Breast epithelium (tissue), 3 donors: ENCODE measurements around the gene RASSF10.

Experiments used
- POLR2AphosphoS5 ChIP-seq, 3 donors: sonication (generic); formaldehyde crosslinking; IDR thresholded peaks; one replicate each; pipeline ENCODE4 v1.6.1; 2017; ENCODE audit warnings: antibody characterized with exemption in 3 of 3
- TF ChIP-seq, protein P1 (sequence below), 3 donors: fragments of 450-650 bp; IDR thresholded peaks; one replicate each; pipeline ENCODE4 v1.5.1; 2016 to 2017; ENCODE audit warnings: antibody characterized with exemption in 3 of 3, mild to moderate bottlenecking in 3 of 3, moderate library complexity in 3 of 3

DNA sequence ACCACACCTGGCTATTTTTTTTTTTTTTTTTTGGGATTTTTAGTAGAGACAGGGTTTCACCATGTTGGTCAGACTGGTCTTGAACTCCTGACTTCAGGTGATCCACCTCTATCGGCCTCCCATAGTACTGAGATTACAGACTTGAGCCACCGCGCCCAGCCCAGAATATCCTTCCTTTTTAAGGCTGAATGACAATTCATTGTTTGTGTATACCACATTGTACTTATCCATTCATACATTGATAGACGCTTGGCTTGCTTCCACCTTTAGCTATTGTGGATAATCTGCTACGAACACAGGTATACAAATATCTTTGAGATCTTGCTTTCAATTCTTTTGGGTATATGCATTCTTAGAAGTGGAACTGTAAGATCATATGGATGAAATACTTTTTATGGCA lies 10.8 kb upstream of the RASSF10 start:
- TF ChIP-seq, protein P1, sequence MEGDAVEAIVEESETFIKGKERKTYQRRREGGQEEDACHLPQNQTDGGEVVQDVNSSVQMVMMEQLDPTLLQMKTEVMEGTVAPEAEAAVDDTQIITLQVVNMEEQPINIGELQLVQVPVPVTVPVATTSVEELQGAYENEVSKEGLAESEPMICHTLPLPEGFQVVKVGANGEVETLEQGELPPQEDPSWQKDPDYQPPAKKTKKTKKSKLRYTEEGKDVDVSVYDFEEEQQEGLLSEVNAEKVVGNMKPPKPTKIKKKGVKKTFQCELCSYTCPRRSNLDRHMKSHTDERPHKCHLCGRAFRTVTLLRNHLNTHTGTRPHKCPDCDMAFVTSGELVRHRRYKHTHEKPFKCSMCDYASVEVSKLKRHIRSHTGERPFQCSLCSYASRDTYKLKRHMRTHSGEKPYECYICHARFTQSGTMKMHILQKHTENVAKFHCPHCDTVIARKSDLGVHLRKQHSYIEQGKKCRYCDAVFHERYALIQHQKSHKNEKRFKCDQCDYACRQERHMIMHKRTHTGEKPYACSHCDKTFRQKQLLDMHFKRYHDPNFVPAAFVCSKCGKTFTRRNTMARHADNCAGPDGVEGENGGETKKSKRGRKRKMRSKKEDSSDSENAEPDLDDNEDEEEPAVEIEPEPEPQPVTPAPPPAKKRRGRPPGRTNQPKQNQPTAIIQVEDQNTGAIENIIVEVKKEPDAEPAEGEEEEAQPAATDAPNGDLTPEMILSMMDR (IDR thresholded peaks at IDR 0.05), result no peak
- no peak for TF ChIP-seq POLR2AphosphoS5 (IDR thresholded peaks at IDR 0.05)
